ENCODE measurements around the gene ZNRF1. TPM values are rescaled to one million over a fixed set of nuclear protein-coding genes. Genes with fewer than 3 reads are reported as not detected.
A peak's percentile ranks its signal among the peaks of the same experiment; 100 is the strongest.
"Not testable (repeated sequence)": the region's sequence is repeated elsewhere in the genome, so short reads cannot be mapped to it uniquely, and the experiment has no call there.

ZNRF1 gene
- total RNA-seq, 3 donors from 2014 or later = 29.9 to 42.7 (median 39.3) TPM

- no peaks in the 10 kb centered on the region for H3K9me3 ChIP-seq
- H3K4me1 ChIP-seq (ENCODE audit: low read depth) = peaks cover 7% of the 10 kb centered on the region
- intact Hi-C loops (cut with DNase I, micrococcal nuclease) = no loop called here
- no peak for TF ChIP-seq CTCF (IDR thresholded peaks at IDR 0.05)
- peak; percentile 98 to 100 (median 99) for DNase-seq
- peak; percentile 100 for ATAC-seq
- peak within 1 kb of the TSS; percentile 78 for H3K4me3 ChIP-seq
- H3K36me3 ChIP-seq (ENCODE audit: low read depth) = no peaks in the 10 kb centered on the region
Measured at GRCh38 chr16:74984529-74985296, 14.1 kb upstream of the ZNRF1 start, which contains the start of gene WDR59. TSS of gene WDR59 (minus strand) at chr16:74985123. CDS start at chr16:74985017, 106 bp downstream.

- DNase-seq = no peak
- ATAC-seq = no peak
- intact Hi-C loops (cut with DNase I, micrococcal nuclease) = no loop called here
- no peaks in the 10 kb centered on the region for H3K36me3 ChIP-seq (ENCODE audit: low read depth)
- no peak for TF ChIP-seq CTCF (IDR thresholded peaks at IDR 0.05)
- no peak overlapping the region for H3K4me3 ChIP-seq
- H3K4me1 ChIP-seq (ENCODE audit: low read depth) = peaks cover 16% of the 10 kb centered on the region
- no peaks in the 10 kb centered on the region for H3K9me3 ChIP-seq
Measured at GRCh38 chr16:74987027-74987681, 11.7 kb upstream of the ZNRF1 start.

DNA sequence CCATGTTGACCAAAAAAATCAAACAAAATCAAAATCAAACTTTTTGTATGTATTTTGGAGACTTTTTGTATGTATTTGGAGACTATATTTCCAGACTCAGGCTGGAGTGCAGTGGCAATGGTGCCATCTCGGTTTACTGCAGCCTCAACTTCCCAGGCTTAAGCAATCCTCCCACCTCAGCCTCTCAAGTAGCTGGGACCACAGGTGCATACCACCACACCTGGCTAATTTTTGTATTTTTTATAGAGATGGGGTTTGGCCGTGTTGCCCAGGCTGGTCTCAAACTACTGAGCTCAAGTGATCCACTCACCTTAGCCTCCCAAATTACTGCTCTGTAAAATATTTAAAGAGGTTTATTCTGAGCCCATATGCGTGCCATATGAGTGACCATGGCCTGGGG, 9.0 kb upstream of the ZNRF1 start:
- H3K4me3 ChIP-seq; H3K9me3 ChIP-seq; ATAC-seq; intact Hi-C loops (cut with DNase I, micrococcal nuclease); H3K36me3 ChIP-seq (ENCODE audit: low read depth); DNase-seq: not testable (repeated sequence)
- H3K4me1 ChIP-seq (ENCODE audit: low read depth) = peaks cover 13% of the 10 kb centered on the region

- H3K4me3 ChIP-seq = no peak overlapping the region
- intact Hi-C loops (cut with DNase I, micrococcal nuclease) = no loop called here
- peaks cover 13% of the 10 kb centered on the region for H3K4me1 ChIP-seq (ENCODE audit: low read depth)
- ATAC-seq = no peak
- no peak for TF ChIP-seq CTCF (IDR thresholded peaks at IDR 0.05)
- H3K36me3 ChIP-seq (ENCODE audit: low read depth) = no peaks in the 10 kb centered on the region
- no peak for DNase-seq
- no peaks in the 10 kb centered on the region for H3K9me3 ChIP-seq
Measured at GRCh38 chr16:74990832-74991231, 8.0 kb upstream of the ZNRF1 start.

GRCh38 chr16:74991268-74991592, 7.6 kb upstream of the ZNRF1 start:
- H3K9me3 ChIP-seq = no peaks in the 10 kb centered on the region
- TF ChIP-seq CTCF (IDR thresholded peaks at IDR 0.05) = no peak
- ATAC-seq (no peak), DNase-seq (no peak)
- H3K36me3 ChIP-seq (ENCODE audit: low read depth) = no peaks in the 10 kb centered on the region
- H3K4me1 ChIP-seq (ENCODE audit: low read depth) = peaks cover 13% of the 10 kb centered on the region
- intact Hi-C loops (cut with DNase I, micrococcal nuclease) = no loop called here
- H3K4me3 ChIP-seq = no peak overlapping the region
